Gastrocnemius medialis (tissue), 4 donors: Measurements from ENCODE around the gene GGT6.

ENCODE experiments used
- POLR2A ChIP-seq, 2 donors: fragments of 450-650 bp; IDR thresholded peaks; one replicate each; pipeline ENCODE4 v1.6.1; 2017; ENCODE audit warnings: antibody characterized with exemption in 2 of 2, mild to moderate bottlenecking in 2 of 2, moderate library complexity in 2 of 2
- TF ChIP-seq, protein P1 (sequence below), 5 experiments: fragments of 450-650 bp in 3 of 5; fragments of 200-600 bp in 2 of 5; sonication (generic) in 2 of 5; IDR thresholded peaks in 4 of 5; conservative IDR thresholded peaks in 1 of 5; 1 replicate in 4 of 5; 2 replicates in 1 of 5; pipeline ENCODE4 v1.5.1; 2016 to 2019; ENCODE audit warnings: antibody characterized with exemption in 5 of 5, mild to moderate bottlenecking in 3 of 5, moderate library complexity in 3 of 5

DNA sequence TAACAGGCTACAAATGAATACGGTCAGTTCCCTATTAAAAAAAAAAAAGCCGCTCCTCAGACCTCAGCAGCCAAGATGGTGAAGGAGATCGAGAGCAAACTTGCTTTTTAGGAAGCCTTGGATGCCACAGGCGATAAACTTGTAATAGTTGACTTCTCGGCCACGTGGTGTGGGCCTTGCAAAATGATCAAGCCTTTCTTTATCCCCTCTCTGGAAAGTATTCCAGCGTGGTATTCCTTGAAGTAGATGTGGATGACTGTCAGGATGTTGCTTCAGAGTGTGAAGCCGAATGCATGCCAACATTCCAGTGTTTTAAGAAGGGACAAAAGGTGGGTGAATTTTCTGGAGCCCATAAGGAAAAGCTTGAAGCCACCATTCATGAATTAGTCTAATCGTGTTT, 11.8 kb upstream of the GGT6 start:
- TF ChIP-seq, protein P1, sequence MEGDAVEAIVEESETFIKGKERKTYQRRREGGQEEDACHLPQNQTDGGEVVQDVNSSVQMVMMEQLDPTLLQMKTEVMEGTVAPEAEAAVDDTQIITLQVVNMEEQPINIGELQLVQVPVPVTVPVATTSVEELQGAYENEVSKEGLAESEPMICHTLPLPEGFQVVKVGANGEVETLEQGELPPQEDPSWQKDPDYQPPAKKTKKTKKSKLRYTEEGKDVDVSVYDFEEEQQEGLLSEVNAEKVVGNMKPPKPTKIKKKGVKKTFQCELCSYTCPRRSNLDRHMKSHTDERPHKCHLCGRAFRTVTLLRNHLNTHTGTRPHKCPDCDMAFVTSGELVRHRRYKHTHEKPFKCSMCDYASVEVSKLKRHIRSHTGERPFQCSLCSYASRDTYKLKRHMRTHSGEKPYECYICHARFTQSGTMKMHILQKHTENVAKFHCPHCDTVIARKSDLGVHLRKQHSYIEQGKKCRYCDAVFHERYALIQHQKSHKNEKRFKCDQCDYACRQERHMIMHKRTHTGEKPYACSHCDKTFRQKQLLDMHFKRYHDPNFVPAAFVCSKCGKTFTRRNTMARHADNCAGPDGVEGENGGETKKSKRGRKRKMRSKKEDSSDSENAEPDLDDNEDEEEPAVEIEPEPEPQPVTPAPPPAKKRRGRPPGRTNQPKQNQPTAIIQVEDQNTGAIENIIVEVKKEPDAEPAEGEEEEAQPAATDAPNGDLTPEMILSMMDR (IDR thresholded peaks at IDR 0.05 in 4 of 5, conservative IDR thresholded peaks at IDR 0.05 in 1 of 5): no peak
- TF ChIP-seq POLR2A (IDR thresholded peaks at IDR 0.05): no peak
